Rectal smooth muscle tissue (tissue), 1 donor: ENCODE results near the gene HDAC4.

Experiments used
- H3K27ac ChIP-seq: one replicate; pipeline ENCODE4 v1.7.0; 2013; ENCODE audit warnings: low read depth, low read length, inconsistent platforms
- H3K27me3 ChIP-seq: one replicate; pipeline ENCODE4 v1.7.0; 2013; ENCODE audit warnings: low read length; ENCODE audit not compliant: control insufficient read depth, insufficient read depth
- H3K36me3 ChIP-seq: one replicate; pipeline ENCODE4 v1.7.0; 2013; ENCODE audit warnings: low read length; ENCODE audit not compliant: control insufficient read depth, insufficient read depth
- H3K4me1 ChIP-seq: one replicate; pipeline ENCODE4 v1.7.0; 2013; ENCODE audit warnings: low read length; ENCODE audit not compliant: control insufficient read depth, insufficient read depth
- H3K4me3 ChIP-seq: one replicate; pipeline ENCODE4 v1.7.0; 2013; ENCODE audit warnings: low read length
- H3K9ac ChIP-seq: one replicate; pipeline ENCODE4 v1.7.0; 2013; ENCODE audit warnings: low read length

Gene HDAC4

DNA sequence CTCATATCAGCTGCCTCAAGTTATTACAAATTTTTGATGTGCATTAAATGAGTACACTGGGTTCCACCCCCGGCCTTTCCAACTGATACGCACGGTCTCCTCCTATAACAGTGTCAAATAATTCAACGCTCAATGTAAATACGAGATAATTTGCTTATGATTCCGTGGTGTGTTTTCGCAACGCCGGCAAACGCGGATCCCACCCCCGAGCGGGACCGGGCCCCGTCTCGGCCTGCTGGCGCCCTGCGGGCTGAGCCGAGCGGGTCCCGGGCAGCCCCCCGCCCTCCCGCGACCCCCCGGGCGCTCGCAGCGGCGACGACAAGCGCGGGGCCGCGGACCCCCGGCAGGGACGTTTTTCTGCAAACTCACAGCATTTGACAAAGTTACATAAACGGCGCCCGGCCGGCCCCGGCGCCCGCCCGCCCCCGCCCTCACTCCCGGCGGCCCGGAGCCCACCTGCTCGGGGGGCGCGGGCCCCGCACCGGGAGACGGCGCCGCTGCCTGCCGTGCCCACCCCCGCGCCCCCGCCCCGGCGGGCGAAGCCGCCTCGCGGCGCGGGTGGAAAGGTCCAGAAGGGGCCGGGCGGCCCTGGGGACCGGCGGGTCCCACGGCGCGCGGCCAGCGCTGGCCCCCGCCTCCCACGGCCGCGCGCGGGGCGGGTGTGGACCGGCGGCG, 762 bp downstream of the HDAC4 start:
- no peak overlapping the region for H3K9ac ChIP-seq
- peak overlapping the region; percentile 59 for H3K4me3 ChIP-seq
- H3K4me1 ChIP-seq: peaks cover 25% of the 10 kb centered on the region
- H3K27ac ChIP-seq: peak overlapping the region; percentile 87
- H3K27me3 ChIP-seq: no peaks in the 10 kb centered on the region
- no peaks in the 10 kb centered on the region for H3K36me3 ChIP-seq

DNA sequence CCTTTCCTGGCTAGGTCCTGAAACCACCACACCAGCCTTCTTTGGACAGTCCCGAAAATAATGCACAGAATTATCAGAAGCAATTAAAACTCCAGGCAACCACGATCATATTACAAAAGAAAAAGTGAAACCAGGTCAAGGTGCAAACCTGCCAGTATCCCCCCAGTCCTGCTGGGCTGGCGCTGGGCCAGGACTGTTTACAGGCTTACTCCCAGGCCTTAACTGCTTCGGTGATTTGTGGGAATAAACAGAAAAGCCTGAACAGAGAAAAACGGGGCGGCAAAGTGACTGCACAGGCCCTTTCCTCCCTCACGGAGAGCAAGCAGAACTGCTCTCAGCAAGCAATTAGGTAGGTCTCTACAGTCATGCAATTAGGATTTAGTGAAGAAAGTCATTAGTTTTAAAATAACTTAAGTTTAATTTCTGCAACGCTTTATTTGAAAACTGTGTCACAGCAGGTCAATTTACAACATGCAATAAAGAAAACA, 1.3 kb downstream of the HDAC4 start:
- Histone ChIP-seq H3K4me3 (peak overlapping the region; percentile 59), H3K27me3 (no peaks in the 10 kb centered on the region), H3K27ac (peak overlapping the region; percentile 87), H3K9ac (no peak overlapping the region), H3K4me1 (peaks cover 25% of the 10 kb centered on the region), H3K36me3 (no peaks in the 10 kb centered on the region)

DNA sequence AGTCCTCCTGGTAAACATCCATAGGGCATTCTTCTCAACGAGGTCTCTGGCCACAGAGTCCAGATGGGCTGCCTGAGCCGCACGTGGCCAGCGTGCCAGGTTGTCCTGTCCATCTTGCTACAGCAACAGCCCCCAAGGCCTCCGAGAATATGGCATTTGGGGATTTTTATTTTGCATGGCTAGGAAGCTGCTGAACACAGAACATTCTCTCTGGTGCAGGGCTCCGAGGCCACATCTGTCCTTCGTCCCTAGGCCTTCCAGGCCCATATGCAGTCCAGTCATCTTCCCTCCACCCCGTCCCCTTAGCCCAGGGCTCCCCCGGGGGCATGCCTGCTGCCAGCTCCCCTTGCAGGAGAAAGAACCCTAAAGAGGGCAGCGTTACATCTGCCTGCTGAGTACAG, 2.3 kb downstream of the HDAC4 start:
- no peaks in the 10 kb centered on the region for H3K36me3 ChIP-seq
- H3K27ac ChIP-seq: peak overlapping the region; percentile 87
- peaks cover 25% of the 10 kb centered on the region for H3K4me1 ChIP-seq
- H3K4me3 ChIP-seq: no peak overlapping the region
- no peak overlapping the region for H3K9ac ChIP-seq
- H3K27me3 ChIP-seq: no peaks in the 10 kb centered on the region

DNA sequence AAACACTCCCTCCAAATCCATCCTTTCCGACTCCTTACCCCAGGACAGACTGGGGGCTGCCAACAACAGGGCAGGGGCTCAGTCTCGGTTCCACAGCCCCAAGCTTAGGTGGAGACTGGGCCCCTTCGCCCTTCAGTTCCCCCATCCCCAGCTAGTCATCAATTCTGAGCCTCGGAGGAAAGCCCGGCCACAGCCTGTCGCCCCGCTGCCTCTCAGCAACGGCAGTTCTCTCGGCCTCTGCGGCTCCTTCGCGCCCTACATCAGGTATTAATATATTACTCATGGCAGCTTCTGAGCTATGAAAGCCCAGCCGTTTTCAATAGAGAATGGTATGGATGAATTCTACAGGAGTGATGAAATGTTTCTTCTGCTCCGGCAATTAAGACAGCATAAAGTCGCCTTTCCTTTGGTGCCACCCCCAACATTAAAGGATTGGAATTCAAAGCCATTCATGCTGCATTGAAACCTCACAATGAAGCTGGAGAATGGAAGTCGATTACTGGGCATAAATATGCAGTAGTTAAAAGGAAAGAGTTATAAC, 2.8 kb downstream of the HDAC4 start:
- Histone ChIP-seq H3K27me3 (no peaks in the 10 kb centered on the region), H3K27ac (peak overlapping the region; percentile 87), H3K4me3 (no peak overlapping the region), H3K36me3 (no peaks in the 10 kb centered on the region), H3K9ac (no peak overlapping the region), H3K4me1 (peaks cover 28% of the 10 kb centered on the region)

DNA sequence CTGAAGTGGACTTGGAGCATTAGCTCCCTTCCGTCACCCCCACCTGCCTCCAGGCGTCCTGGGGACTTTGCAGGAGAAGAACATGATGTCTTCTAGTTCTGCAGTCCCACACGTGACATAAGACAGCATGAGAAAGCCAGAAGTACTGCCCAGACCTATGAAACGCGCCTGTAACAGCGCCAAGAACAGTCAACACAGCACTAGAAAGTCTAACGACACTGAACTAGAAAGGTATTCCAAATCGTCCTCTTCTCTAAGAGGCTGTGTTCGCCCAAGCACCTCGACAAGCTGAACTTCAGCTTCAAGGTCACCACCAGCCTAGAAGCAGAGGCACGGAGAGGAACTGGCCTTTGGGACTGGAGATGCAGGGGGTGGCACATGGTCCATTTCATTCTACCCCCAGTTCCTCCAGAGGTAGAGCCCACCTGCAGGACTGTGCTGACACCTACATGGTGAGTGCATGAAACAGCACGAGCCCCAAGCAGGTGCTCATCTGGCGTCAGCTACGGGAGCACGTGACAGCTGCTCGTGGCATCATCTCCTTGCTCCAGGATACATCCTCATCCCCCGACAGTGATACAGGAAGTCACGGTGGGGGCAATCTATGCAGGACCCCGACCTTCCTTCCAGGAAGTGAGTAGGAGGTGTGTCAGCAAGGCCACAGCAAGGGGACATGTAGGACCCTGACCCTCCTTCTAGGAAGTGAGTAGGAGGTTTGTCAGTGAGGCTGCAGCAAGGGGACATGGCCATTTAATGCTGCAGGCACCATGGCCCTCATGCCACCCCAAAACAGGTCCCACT, 3.7 kb downstream of the HDAC4 start:
- Histone ChIP-seq H3K4me1 (peaks cover 29% of the 10 kb centered on the region), H3K27ac (peak overlapping the region; percentile 87), H3K27me3 (no peaks in the 10 kb centered on the region), H3K4me3 (peak overlapping the region; percentile 3), H3K9ac (no peak overlapping the region), H3K36me3 (no peaks in the 10 kb centered on the region)

DNA sequence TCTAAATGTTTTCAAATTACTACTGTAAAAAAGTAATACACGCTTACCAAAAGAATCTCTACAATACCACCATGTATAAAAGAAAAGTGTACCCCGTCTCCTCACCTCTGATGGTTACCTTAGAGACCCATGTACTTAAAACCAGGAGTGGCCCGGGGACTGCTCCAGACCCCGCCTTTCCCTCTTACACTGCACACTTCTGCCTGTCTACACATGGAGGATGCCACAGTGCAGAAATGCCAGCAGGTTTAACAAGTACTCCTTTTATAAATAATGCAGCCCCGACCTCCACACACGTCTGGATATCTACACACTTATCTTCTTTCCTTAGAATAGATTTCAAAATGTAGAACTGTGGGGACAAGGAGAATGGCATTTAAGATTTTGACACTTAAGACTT, 5.3 kb downstream of the HDAC4 start:
- Histone ChIP-seq H3K4me1 (peaks cover 29% of the 10 kb centered on the region), H3K9ac (no peak overlapping the region), H3K36me3 (no peaks in the 10 kb centered on the region), H3K27ac (peak overlapping the region; percentile 60), H3K4me3 (no peak overlapping the region), H3K27me3 (no peaks in the 10 kb centered on the region)

DNA sequence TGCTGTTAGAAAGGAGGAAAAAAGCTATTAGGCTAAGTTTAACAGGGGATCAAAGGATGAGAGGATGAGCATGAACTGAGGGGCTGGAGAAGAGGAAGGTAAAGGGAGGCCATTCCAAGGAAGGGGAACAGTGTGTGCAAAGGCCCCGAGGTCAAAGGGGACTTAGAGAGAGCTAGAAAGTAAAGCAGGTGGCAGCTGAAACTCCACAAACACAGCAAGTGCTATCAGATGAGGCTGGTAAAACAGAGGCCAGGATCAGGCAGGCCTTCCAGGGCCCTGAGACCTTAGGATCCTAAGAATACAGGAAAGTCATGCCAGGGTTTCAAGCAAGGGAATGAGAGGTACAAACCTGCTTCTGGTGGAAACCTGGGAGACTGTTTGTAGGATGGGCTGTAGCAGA, 5.8 kb downstream of the HDAC4 start:
- peak overlapping the region; percentile 60 for H3K27ac ChIP-seq
- H3K4me1 ChIP-seq: peaks cover 29% of the 10 kb centered on the region
- H3K36me3 ChIP-seq: no peaks in the 10 kb centered on the region
- no peaks in the 10 kb centered on the region for H3K27me3 ChIP-seq
- no peak overlapping the region for H3K4me3 ChIP-seq
- no peak overlapping the region for H3K9ac ChIP-seq

DNA sequence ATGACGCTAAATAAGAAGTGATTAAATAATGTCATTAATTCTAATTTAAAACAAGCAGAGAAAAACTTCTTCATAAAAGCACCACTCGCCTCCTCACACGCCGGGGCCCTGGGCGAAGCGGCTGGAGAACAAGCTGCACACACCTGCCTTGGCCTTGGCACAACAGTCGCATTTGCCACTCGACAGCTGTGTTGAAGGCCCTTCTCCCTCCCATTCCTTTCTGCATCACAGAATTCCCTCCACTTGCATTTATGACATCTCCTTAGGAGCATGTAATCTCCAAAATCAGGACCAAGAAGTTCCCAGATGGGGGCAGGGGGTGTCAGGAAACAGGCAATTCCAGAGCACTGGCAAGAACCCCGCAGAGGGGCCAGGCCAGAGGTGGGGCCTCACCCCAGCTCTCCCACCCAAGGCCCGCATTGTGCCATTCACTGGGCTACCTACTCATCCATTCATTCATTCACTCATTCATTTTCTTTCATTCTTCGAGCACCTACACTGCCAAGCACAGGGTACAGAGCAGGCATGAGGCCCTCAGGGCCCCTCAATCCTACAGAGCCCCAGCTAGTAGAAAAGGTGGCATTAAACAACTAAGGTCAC, 6.4 kb downstream of the HDAC4 start:
- Histone ChIP-seq H3K27me3 (no peaks in the 10 kb centered on the region), H3K4me1 (peaks cover 29% of the 10 kb centered on the region), H3K9ac (no peak overlapping the region), H3K27ac (peak overlapping the region; percentile 60), H3K36me3 (no peaks in the 10 kb centered on the region), H3K4me3 (no peak overlapping the region)

DNA sequence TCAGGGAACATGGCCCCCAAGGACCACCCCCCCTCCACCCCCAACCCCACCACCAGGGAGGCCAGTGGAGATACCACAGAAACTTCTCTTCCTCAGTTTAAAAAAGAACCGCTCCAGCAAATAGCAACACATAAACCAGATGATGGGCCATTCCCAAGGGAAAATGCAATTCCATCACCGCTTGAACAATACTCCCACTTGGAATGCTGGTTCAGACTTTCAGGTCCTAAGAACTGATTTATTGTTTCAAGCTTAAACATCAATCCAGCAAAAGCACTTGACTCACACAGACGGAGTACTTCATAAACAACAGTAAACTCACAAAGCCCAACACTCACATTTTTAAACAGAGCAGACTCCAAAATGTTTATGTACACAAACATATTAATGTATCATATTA, 6.9 kb downstream of the HDAC4 start:
- peaks cover 25% of the 10 kb centered on the region for H3K4me1 ChIP-seq
- H3K4me3 ChIP-seq: no peak overlapping the region
- H3K36me3 ChIP-seq: no peaks in the 10 kb centered on the region
- no peaks in the 10 kb centered on the region for H3K27me3 ChIP-seq
- H3K27ac ChIP-seq: peak overlapping the region; percentile 60
- no peak overlapping the region for H3K9ac ChIP-seq

DNA sequence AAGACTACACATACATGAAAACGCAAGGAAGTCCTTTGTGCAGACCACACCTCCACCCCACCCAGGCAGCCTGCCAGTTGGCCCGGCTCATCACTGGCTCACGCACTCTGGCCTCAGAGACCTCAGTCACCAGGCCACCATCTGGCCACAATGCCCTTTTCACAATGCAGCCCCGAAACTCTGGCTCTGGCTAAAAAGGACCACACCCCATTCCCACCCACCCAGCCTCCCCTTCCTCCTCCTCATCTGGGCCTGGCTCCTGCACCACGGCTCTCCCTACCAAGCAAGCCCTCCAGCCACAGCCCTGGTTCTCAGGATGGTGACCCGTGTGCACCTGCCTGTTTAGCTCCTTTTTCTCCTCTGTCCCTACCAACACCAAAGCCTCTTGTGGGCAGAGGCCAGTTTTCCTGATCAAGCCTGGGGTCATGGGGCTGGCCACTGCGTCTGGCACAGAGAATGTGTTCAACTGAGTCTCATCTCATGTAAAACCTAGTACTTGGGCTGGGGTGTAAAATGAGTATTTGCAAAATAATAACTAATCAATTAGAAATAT, 7.4 kb downstream of the HDAC4 start:
- peaks cover 21% of the 10 kb centered on the region for H3K4me1 ChIP-seq

DNA sequence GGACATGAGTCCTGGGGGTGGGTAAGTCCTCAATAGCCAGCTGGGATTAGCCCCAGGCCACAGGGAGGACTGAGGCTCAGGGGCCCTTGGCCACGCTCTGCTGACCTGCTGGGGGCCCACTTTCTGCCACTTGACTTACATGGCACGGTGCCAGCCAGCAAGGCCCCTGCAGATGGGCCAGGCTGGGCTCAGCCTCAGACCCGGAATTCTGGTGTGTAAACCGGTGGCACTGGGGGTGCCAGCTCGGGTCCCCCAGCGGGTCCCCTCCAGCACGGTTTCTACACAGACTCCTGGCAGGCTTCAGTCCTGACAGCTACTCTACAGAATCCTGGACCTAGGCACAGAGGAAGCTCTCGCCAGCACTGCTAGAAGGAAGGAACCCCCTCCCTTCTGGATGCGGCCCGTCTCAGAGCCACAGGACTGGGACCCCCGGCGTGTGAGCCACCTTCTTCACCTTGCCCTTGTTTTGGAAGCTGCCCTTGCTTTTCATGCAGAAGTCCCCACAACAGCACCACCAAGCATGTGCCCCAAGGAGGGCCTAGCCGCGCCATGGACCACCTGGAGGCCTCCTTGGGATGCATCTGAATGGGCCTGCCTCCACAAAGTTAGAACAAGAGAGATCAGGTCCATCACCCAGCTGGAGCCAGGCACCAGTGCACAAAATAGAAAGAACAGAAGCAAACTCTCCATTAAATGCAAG, 8.0 kb downstream of the HDAC4 start:
- Histone ChIP-seq H3K27ac (no peak overlapping the region), H3K4me3 (no peak overlapping the region), H3K9ac (no peak overlapping the region), H3K27me3 (no peaks in the 10 kb centered on the region), H3K4me1 (peaks cover 17% of the 10 kb centered on the region), H3K36me3 (no peaks in the 10 kb centered on the region)

More for the DNA sequence above, 7.4 kb downstream of the HDAC4 start:
- H3K9ac ChIP-seq: no peak overlapping the region
- H3K27ac ChIP-seq: no peak overlapping the region
- no peaks in the 10 kb centered on the region for H3K27me3 ChIP-seq
- no peak overlapping the region for H3K4me3 ChIP-seq
- H3K36me3 ChIP-seq: no peaks in the 10 kb centered on the region

DNA sequence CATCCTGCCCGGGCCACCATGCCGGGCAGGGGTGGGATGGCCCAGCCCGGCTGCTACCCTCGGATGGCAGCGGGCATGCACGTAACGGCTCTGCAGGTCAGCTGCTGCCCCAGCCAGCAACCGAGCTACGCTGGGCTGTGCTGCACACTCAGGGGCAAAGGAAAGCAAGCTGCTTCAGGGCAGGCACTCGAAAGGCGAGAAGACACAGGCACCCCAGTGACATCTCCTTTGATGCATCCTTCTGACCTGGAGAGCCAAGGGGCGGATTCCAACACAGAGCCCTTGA, 8.8 kb downstream of the HDAC4 start:
- Histone ChIP-seq H3K4me3 (no peak overlapping the region), H3K36me3 (no peaks in the 10 kb centered on the region), H3K9ac (no peak overlapping the region), H3K27ac (no peak overlapping the region), H3K27me3 (no peaks in the 10 kb centered on the region), H3K4me1 (peaks cover 12% of the 10 kb centered on the region)
